Breast epithelium (tissue), 4 donors: Measurements from ENCODE around the gene SLC38A3. TPM values are rescaled to one million over a fixed set of nuclear protein-coding genes. Genes with fewer than 3 reads are reported as not detected.

Experiments
- DNase-seq, 2 donors: peaks; one replicate each; pipeline ENCODE4 v3.0.0-alpha.2; 2019; ENCODE audit warnings: low spot score in 2 of 2
- H3K27ac ChIP-seq, 2 donors: fragments of 200-600 bp; sonication (generic) in 1 of 2; one replicate each; pipeline ENCODE4 v1.5.1; 2016 to 2019; ENCODE audit warnings: mild to moderate bottlenecking in 1 of 2
- H3K27me3 ChIP-seq, 2 donors: fragments of 200-600 bp; sonication (generic) in 1 of 2; one replicate each; pipeline versions ENCODE4 v1.5.1 to v1.6.0; 2017 to 2019; ENCODE audit warnings: control low read depth in 1 of 2, mild to moderate bottlenecking in 1 of 2
- H3K36me3 ChIP-seq: fragments of 200-600 bp; one replicate; pipeline ENCODE4 v1.5.1; 2019
- H3K4me1 ChIP-seq, 2 donors: fragments of 200-600 bp; sonication (generic); one replicate each; pipeline ENCODE4 v1.5.1; 2016 to 2019; ENCODE audit warnings: control low read depth in 1 of 2
- H3K4me3 ChIP-seq, 3 donors: fragments of 200-600 bp; sonication (generic); 1 replicate in 2 of 3; 2 replicates in 1 of 3; pipeline ENCODE4 v1.5.1; 2016 to 2019; ENCODE audit warnings: mild to moderate bottlenecking in 3 of 3, moderate library complexity in 2 of 3
- H3K9me3 ChIP-seq, 2 donors: fragments of 200-600 bp; sonication (generic) in 1 of 2; one replicate each; pipeline ENCODE4 v1.5.1; 2016 to 2019; ENCODE audit warnings: control low read depth in 1 of 2
- POLR2A ChIP-seq: fragments of 450-650 bp; IDR thresholded peaks from one replicate; pipeline ENCODE4 v1.6.1; 2016; ENCODE audit warnings: antibody characterized with exemption, mild to moderate bottlenecking, moderate library complexity
- POLR2AphosphoS5 ChIP-seq, 3 donors: sonication (generic); formaldehyde crosslinking; IDR thresholded peaks; one replicate each; pipeline ENCODE4 v1.6.1; 2017; ENCODE audit warnings: antibody characterized with exemption in 3 of 3
- intact Hi-C: fragments of 100-400 bp; cut with DNase I; formaldehyde crosslinking; loops from one replicate; pipeline ENCODE4 v1.15.1; 2023; ENCODE audit warnings: low total_unique reads
- total RNA-seq, 3 donors: library from RNA; depleted of rRNA; stranded (reverse); fragments of >200 nt; gene quantifications; one replicate each; pipeline ENCODE4 v1.1.0, GENCODE V29; 2016
- TF ChIP-seq, protein P1 (sequence below), 3 donors: fragments of 450-650 bp; IDR thresholded peaks; one replicate each; pipeline ENCODE4 v1.5.1; 2016 to 2017; ENCODE audit warnings: antibody characterized with exemption in 3 of 3, mild to moderate bottlenecking in 3 of 3, moderate library complexity in 3 of 3

The SLC38A3 gene
- total RNA-seq, 3 donors from 2014 or later = 0.98 to 2.5 TPM; not detected in 1

DNA sequence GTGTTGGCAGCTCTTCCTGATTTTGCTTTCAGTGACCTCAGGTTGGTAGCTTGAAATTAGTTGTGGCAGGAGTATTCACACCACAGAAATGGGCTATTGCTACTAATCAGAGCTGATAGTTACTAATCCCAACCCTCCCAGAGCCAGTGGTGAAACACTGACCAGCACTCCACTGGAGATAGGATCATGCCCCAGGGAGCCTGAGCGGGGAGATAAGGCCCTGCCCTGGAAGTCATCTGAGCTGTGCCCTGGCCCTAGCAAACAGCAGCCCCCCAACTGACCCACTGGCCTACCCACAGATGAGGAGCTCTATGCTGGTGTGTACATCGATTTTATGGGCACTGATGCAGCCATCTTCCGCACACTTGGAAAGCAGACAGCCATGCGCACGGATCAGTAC is 23.1 kb upstream of the SLC38A3 start:
- Histone ChIP-seq H3K36me3 (no peaks in the 10 kb centered on the region), H3K4me1 (peaks cover 0 to 5% of the 10 kb centered on the region in 2 donors), H3K4me3 (no peak overlapping the region), H3K27me3 (no peaks in the 10 kb centered on the region), H3K9me3 (no peaks in the 10 kb centered on the region), H3K27ac (no peak overlapping the region)
- TF ChIP-seq POLR2A = no peak
- TF ChIP-seq POLR2AphosphoS5 (IDR thresholded peaks at IDR 0.05) = no peak
- TF ChIP-seq, protein P1, sequence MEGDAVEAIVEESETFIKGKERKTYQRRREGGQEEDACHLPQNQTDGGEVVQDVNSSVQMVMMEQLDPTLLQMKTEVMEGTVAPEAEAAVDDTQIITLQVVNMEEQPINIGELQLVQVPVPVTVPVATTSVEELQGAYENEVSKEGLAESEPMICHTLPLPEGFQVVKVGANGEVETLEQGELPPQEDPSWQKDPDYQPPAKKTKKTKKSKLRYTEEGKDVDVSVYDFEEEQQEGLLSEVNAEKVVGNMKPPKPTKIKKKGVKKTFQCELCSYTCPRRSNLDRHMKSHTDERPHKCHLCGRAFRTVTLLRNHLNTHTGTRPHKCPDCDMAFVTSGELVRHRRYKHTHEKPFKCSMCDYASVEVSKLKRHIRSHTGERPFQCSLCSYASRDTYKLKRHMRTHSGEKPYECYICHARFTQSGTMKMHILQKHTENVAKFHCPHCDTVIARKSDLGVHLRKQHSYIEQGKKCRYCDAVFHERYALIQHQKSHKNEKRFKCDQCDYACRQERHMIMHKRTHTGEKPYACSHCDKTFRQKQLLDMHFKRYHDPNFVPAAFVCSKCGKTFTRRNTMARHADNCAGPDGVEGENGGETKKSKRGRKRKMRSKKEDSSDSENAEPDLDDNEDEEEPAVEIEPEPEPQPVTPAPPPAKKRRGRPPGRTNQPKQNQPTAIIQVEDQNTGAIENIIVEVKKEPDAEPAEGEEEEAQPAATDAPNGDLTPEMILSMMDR (IDR thresholded peaks at IDR 0.05) = no peak
- intact Hi-C loops = loop anchor here (10.0 kb wide), 1 partner anchor 57 kb away; no protein-coding TSS in a partner anchor
- no peak for DNase-seq

DNA sequence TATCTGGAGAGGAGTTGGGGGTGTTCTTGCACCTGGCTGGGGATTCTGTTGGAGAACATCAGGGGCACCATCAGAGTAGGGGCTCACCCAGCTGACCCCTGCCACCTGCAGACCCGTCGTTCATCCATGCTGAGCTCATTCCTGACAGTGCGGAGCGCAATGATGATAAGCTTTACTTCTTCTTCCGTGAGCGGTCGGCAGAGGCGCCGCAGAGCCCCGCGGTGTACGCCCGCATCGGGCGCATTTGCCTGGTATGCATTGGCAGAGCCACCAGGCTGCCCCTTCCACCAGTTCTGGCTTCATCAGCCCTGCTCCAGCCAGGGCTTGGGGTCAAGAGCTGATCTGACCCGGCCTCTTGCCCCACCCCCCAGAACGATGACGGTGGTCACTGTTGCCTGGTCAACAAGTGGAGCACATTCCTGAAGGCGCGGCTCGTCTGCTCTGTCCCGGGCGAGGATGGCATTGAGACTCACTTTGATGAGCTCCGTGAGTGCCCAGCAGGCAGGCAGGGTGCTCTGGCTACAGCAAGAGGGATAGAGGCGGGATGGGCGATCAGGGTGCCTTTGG is 22.5 kb upstream of the SLC38A3 start:
- H3K27ac ChIP-seq = no peak overlapping the region
- peaks cover 0 to 5% of the 10 kb centered on the region in 2 donors for H3K4me1 ChIP-seq
- H3K4me3 ChIP-seq = no peak overlapping the region
- no peaks in the 10 kb centered on the region for H3K27me3 ChIP-seq
- intact Hi-C loops = loop anchor here (10.0 kb wide), 1 partner anchor 58 kb away; no protein-coding TSS in a partner anchor
- DNase-seq = no peak
- H3K9me3 ChIP-seq = no peaks in the 10 kb centered on the region
- TF ChIP-seq POLR2AphosphoS5 (IDR thresholded peaks at IDR 0.05) (no peak), POLR2A (no peak)
- TF ChIP-seq, protein P1 (IDR thresholded peaks at IDR 0.05) = no peak
- H3K36me3 ChIP-seq = no peaks in the 10 kb centered on the region

DNA sequence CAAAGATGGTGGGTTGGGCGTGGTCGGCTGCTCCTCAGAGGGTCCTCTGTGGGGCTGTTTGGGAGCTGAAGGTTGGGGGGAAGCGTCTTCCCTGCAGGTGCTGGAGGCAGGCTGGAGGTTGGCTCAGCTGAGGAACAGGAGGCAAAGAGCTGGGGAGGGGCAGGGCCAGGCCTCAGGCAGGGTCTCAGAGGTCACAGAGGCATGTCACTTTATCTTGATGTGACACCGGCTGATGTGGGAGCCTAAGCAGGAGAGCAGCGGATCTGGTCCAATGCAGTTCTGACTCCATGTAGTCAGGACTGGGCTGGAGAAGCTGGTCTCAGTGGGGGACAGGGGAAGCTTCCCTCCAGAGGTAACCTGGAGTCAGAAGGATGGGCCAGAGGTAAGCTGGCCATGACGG is 21.3 kb upstream of the SLC38A3 start:
- DNase-seq = no peak
- Histone ChIP-seq H3K9me3 (no peaks in the 10 kb centered on the region), H3K27ac (no peak overlapping the region), H3K4me3 (no peak overlapping the region), H3K4me1 (peaks cover 0 to 5% of the 10 kb centered on the region in 2 donors), H3K36me3 (no peaks in the 10 kb centered on the region), H3K27me3 (no peaks in the 10 kb centered on the region)
- intact Hi-C loops = loop anchor here (10.0 kb wide), 1 partner anchor 59 kb away; no protein-coding TSS in a partner anchor
- no peak for TF ChIP-seq POLR2AphosphoS5 (IDR thresholded peaks at IDR 0.05)
- no peak for TF ChIP-seq POLR2A
- TF ChIP-seq, protein P1 (IDR thresholded peaks at IDR 0.05) = no peak

DNA sequence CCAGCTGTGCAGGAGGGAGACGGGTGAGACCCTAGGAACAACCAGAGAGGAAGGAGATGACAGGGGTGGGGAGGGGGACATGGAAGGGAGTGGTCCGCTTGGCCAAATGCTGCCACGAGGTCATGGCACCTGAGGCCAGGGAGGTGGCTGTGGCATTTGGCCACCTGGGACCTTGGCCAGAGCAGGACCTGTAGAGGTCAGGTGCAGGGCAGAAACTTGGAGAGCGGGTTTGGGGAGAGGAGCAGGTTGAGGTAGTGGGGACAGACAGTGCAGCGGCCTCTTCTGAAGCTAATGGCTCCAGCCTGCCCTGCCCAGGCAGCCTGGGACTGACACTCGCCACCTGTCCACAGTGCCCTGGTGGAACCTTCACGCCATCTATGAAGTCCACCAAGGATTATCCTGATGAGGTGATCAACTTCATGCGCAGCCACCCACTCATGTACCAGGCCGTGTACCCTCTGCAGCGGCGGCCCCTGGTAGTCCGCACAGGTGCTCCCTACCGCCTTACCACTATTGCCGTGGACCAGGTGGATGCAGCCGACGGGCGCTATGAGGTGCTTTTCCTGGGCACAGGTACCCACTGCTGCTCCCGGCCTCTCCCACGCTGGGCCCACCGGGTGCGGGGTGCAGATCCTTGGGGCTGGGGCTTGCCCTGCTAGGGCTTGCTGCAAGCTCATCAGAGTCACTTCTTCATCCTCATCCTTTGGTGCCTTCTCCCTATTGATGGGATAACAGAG is 20.7 kb upstream of the SLC38A3 start:
- intact Hi-C loops = loop anchor here (10.0 kb wide), 1 partner anchor 60 kb away; no protein-coding TSS in a partner anchor
- peaks cover 0 to 5% of the 10 kb centered on the region in 2 donors for H3K4me1 ChIP-seq
- H3K9me3 ChIP-seq = no peaks in the 10 kb centered on the region
- H3K36me3 ChIP-seq = no peaks in the 10 kb centered on the region
- no peaks in the 10 kb centered on the region for H3K27me3 ChIP-seq
- no peak overlapping the region for H3K4me3 ChIP-seq
- H3K27ac ChIP-seq = no peak overlapping the region
- DNase-seq = peak; percentile 58 to 79
- TF ChIP-seq, protein P1 (IDR thresholded peaks at IDR 0.05) = no peak
- TF ChIP-seq POLR2A (no peak), POLR2AphosphoS5 (IDR thresholded peaks at IDR 0.05) (no peak)

DNA sequence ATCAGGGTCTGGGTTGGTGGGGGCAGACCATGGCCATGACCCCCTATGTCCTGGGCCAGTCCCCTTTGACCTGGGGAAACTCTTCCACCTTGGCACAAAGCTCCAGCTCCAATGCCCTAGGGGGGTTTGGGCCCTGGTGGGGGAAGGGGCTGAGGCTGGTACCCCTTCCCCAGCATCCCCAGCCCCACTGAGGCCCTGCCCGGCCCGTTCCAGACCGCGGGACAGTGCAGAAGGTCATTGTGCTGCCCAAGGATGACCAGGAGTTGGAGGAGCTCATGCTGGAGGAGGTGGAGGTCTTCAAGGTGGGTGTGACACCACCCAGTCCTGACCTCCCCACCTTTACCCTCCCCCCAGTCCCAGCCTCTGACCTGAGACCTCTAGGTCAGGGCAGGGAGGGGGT is 19.8 kb upstream of the SLC38A3 start:
- Histone ChIP-seq H3K4me3 (no peak overlapping the region), H3K36me3 (no peaks in the 10 kb centered on the region)

More for the DNA sequence above, 19.8 kb upstream of the SLC38A3 start:
- TF ChIP-seq POLR2A (no peak), POLR2AphosphoS5 (IDR thresholded peaks at IDR 0.05) (no peak)
- TF ChIP-seq, protein P1 (IDR thresholded peaks at IDR 0.05) = no peak
- H3K27ac ChIP-seq = no peak overlapping the region
- H3K27me3 ChIP-seq = no peaks in the 10 kb centered on the region
- peaks cover 0 to 5% of the 10 kb centered on the region in 2 donors for H3K4me1 ChIP-seq
- H3K9me3 ChIP-seq = no peaks in the 10 kb centered on the region
- intact Hi-C loops = loop anchor here (10.0 kb wide), 1 partner anchor 60 kb away; no protein-coding TSS in a partner anchor
- no peak for DNase-seq
